GM18526 (cell line): ENCODE data around the gene EIF4G3.

Experiments used
- POLR2A ChIP-seq: IDR thresholded peaks from 3 replicates; pipeline ENCODE4 v1.6.1; 2011; ENCODE audit not compliant: insufficient read length; ENCODE audit errors: extremely low read depth

EIF4G3 gene

GRCh38 chr1:20974069-20974468 lies 202.6 kb downstream of the EIF4G3 start:
- no peak for TF ChIP-seq POLR2A

GRCh38 chr1:20972855-20973254 lies 203.8 kb downstream of the EIF4G3 start:
- no peak for TF ChIP-seq POLR2A

GRCh38 chr1:20964540-20965484 lies 211.9 kb downstream of the EIF4G3 start:
- TF ChIP-seq POLR2A = no peak

GRCh38 chr1:20962576-20963258 lies 214.0 kb downstream of the EIF4G3 start:
- no peak for TF ChIP-seq POLR2A

GRCh38 chr1:20958430-20958829 lies 218.3 kb downstream of the EIF4G3 start:
- no peak for TF ChIP-seq POLR2A

GRCh38 chr1:20956272-20956671 lies 220.4 kb downstream of the EIF4G3 start:
- no peak for TF ChIP-seq POLR2A

GRCh38 chr1:20950679-20951078 lies 226.0 kb downstream of the EIF4G3 start:
- TF ChIP-seq POLR2A = no peak

GRCh38 chr1:20949871-20950590 lies 226.7 kb downstream of the EIF4G3 start:
- no peak for TF ChIP-seq POLR2A

GRCh38 chr1:20948101-20948500 lies 228.6 kb downstream of the EIF4G3 start:
- no peak for TF ChIP-seq POLR2A

- no peak for TF ChIP-seq POLR2A
Observed at GRCh38 chr1:20947409-20947808, 229.3 kb downstream of the EIF4G3 start.

GRCh38 chr1:20936621-20937020 lies 240.1 kb downstream of the EIF4G3 start:
- TF ChIP-seq POLR2A = no peak

- TF ChIP-seq POLR2A = no peak
Observed at GRCh38 chr1:20936216-20936615, 240.5 kb downstream of the EIF4G3 start.

- TF ChIP-seq POLR2A = no peak
Observed at GRCh38 chr1:20935717-20936116, 241.0 kb downstream of the EIF4G3 start.

- TF ChIP-seq POLR2A = no peak
Observed at GRCh38 chr1:20932437-20932977, 244.2 kb downstream of the EIF4G3 start.

GRCh38 chr1:20931930-20932436 lies 244.7 kb downstream of the EIF4G3 start:
- no peak for TF ChIP-seq POLR2A
